VCaP (cell line): ENCODE measurements around the gene SIAH3.

Experiments used
- H3K27ac ChIP-seq: fragments of 450-650 bp; 2 replicates; pipeline ENCODE4 v1.5.1; 2017
- CTCF ChIP-seq: fragments of 450-650 bp; conservative IDR thresholded peaks from 2 replicates; pipeline ENCODE4 v1.5.1; 2017; ENCODE audit warnings: mild to moderate bottlenecking, moderate library complexity

The SIAH3 gene

GRCh38 chr13:45779901-45780300, 71.7 kb downstream of the SIAH3 start:
- no peak overlapping the region for H3K27ac ChIP-seq
- TF ChIP-seq CTCF = no peak

GRCh38 chr13:45778882-45779281, 72.7 kb downstream of the SIAH3 start:
- no peak overlapping the region for H3K27ac ChIP-seq
- no peak for TF ChIP-seq CTCF

- TF ChIP-seq CTCF = no peak
- no peak overlapping the region for H3K27ac ChIP-seq
Measured at GRCh38 chr13:45776748-45777147, 74.8 kb downstream of the SIAH3 start.

- no peak for TF ChIP-seq CTCF
- H3K27ac ChIP-seq = no peak overlapping the region
Measured at GRCh38 chr13:45775401-45775963, 76.1 kb downstream of the SIAH3 start.

- TF ChIP-seq CTCF = no peak
- H3K27ac ChIP-seq = no peak overlapping the region
Measured at GRCh38 chr13:45773944-45774343, 77.6 kb downstream of the SIAH3 start.

GRCh38 chr13:45773236-45773635, 78.3 kb downstream of the SIAH3 start:
- no peak overlapping the region for H3K27ac ChIP-seq
- TF ChIP-seq CTCF = no peak

GRCh38 chr13:45770886-45771285, 80.7 kb downstream of the SIAH3 start:
- TF ChIP-seq CTCF = no peak
- H3K27ac ChIP-seq = no peak overlapping the region
